IPS-18a (cell line): ENCODE measurements around the gene SYPL1.
"Not testable (repeated sequence)": the region's sequence is repeated elsewhere in the genome, so short reads cannot be mapped to it uniquely, and the experiment has no call there.

Source experiments
- H3K27ac ChIP-seq: one replicate; pipeline ENCODE4 v1.5.1; 2013; ENCODE audit warnings: low read length
- H3K27me3 ChIP-seq: one replicate; pipeline ENCODE4 v1.6.1; 2013; ENCODE audit warnings: mild to moderate bottlenecking, low read length; ENCODE audit not compliant: control insufficient read depth, insufficient read depth
- H3K36me3 ChIP-seq: one replicate; pipeline ENCODE4 v1.6.1; 2013; ENCODE audit warnings: low read depth, low read length; ENCODE audit not compliant: control insufficient read depth
- H3K4me1 ChIP-seq: one replicate; pipeline ENCODE4 v1.6.1; 2013; ENCODE audit warnings: low read depth, low read length; ENCODE audit not compliant: control insufficient read depth
- H3K4me3 ChIP-seq: one replicate; pipeline ENCODE4 v1.5.1; 2013; ENCODE audit warnings: low read length
- H3K9ac ChIP-seq: one replicate; pipeline ENCODE4 v1.6.1; 2013; ENCODE audit warnings: mild to moderate bottlenecking, low read length, moderate library complexity
- H3K9me3 ChIP-seq: one replicate; pipeline ENCODE4 v1.6.1; 2013; ENCODE audit warnings: low read depth, low read length; ENCODE audit not compliant: control insufficient read depth

SYPL1 gene

GRCh38 chr7:106138181-106138580 lies 26.1 kb upstream of the SYPL1 start:
- H3K36me3 ChIP-seq, H3K4me1 ChIP-seq, H3K4me3 ChIP-seq, H3K27me3 ChIP-seq, H3K9ac ChIP-seq, H3K9me3 ChIP-seq, H3K27ac ChIP-seq: not testable (repeated sequence)

GRCh38 chr7:106134241-106134640 lies 22.1 kb upstream of the SYPL1 start:
- no peak overlapping the region for H3K9ac ChIP-seq
- no peaks in the 10 kb centered on the region for H3K27me3 ChIP-seq
- no peaks in the 10 kb centered on the region for H3K9me3 ChIP-seq
- no peak overlapping the region for H3K4me3 ChIP-seq
- H3K27ac ChIP-seq, result no peak overlapping the region
- no peaks in the 10 kb centered on the region for H3K36me3 ChIP-seq
- no peaks in the 10 kb centered on the region for H3K4me1 ChIP-seq

DNA sequence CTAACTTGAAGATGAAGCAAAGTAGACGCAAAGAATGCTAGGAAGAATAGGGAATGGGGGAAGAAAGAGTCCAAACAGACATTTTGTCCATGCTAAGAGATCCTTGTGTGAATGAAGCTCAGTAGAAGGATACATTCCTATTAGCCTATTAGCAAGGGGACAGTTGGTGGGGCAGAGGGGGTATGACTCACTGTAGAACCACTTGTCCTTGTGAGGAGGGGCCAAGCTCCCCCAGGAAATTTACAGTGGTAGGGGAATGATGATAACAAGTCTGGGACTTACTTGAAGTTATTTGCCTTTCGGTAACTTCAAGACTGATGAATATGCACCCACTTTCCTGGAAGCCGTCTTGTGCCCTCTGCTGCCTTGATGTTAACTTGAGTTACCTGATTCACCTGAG lies 17.2 kb upstream of the SYPL1 start:
- Histone ChIP-seq H3K9ac (no peak overlapping the region), H3K36me3 (no peaks in the 10 kb centered on the region), H3K27ac (no peak overlapping the region), H3K4me3 (no peak overlapping the region), H3K4me1 (no peaks in the 10 kb centered on the region), H3K9me3 (no peaks in the 10 kb centered on the region), H3K27me3 (no peaks in the 10 kb centered on the region)

DNA sequence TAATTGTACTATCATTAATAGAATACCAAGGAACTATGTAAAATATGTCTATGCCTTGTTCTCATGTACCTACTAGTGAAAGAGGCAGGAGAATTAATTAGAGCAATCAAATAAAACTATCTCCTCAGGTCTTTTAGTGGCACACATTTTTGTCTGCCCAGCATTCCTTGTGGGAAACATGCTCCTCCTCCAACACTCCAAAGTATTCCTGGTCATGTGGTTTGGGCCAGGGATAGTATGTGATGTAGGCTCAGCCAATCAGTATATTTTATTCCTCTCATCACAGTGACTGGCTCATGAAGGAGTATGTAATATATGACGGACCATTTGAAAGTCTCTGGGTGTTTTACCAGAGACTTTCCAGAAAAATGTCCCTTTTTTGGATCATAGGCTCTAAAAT lies 16.7 kb upstream of the SYPL1 start:
- no peak overlapping the region for H3K27ac ChIP-seq
- no peaks in the 10 kb centered on the region for H3K9me3 ChIP-seq
- H3K9ac ChIP-seq, result no peak overlapping the region
- H3K4me1 ChIP-seq, result no peaks in the 10 kb centered on the region
- H3K4me3 ChIP-seq, result no peak overlapping the region
- H3K36me3 ChIP-seq, result no peaks in the 10 kb centered on the region
- no peaks in the 10 kb centered on the region for H3K27me3 ChIP-seq

- Histone ChIP-seq H3K27me3 (no peaks in the 10 kb centered on the region), H3K9ac (no peak overlapping the region), H3K4me3 (no peak overlapping the region), H3K27ac (no peak overlapping the region), H3K4me1 (no peaks in the 10 kb centered on the region), H3K36me3 (no peaks in the 10 kb centered on the region), H3K9me3 (no peaks in the 10 kb centered on the region)
Measured at GRCh38 chr7:106127984-106128780, 16.1 kb upstream of the SYPL1 start.

- Histone ChIP-seq H3K9me3 (no peaks in the 10 kb centered on the region), H3K27ac (no peak overlapping the region), H3K9ac (no peak overlapping the region), H3K4me3 (no peak overlapping the region), H3K4me1 (no peaks in the 10 kb centered on the region), H3K36me3 (no peaks in the 10 kb centered on the region), H3K27me3 (no peaks in the 10 kb centered on the region)
Measured at GRCh38 chr7:106126170-106126938, 14.2 kb upstream of the SYPL1 start.

GRCh38 chr7:106125417-106125816 lies 13.3 kb upstream of the SYPL1 start:
- H3K4me3 ChIP-seq, result no peak overlapping the region
- no peaks in the 10 kb centered on the region for H3K4me1 ChIP-seq
- H3K9me3 ChIP-seq, result no peaks in the 10 kb centered on the region
- no peaks in the 10 kb centered on the region for H3K36me3 ChIP-seq
- H3K27me3 ChIP-seq, result no peaks in the 10 kb centered on the region
- H3K27ac ChIP-seq, result no peak overlapping the region
- no peak overlapping the region for H3K9ac ChIP-seq

DNA sequence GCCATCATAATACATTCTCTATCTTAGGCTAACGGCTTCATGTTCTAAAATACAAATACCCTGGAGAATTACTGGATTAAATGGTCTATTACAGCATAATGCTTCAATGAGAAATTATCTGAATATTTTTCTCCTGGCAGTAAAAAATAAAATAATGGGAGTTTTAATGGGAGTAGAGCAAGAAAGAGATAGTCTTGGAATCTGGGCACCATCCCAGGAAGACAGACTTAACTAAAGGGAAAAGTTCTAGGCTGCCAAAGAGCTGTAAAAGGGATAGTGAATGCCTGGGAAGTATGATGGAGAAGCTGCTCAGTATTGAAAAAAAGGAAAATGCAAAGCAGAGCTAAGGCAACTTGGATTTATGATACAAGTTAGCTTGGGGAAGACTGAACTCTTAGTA lies 12.1 kb upstream of the SYPL1 start:
- Histone ChIP-seq H3K4me1 (peaks cover 7% of the 10 kb centered on the region), H3K4me3 (no peak overlapping the region), H3K9me3 (no peaks in the 10 kb centered on the region), H3K9ac (no peak overlapping the region), H3K27me3 (no peaks in the 10 kb centered on the region), H3K36me3 (no peaks in the 10 kb centered on the region), H3K27ac (no peak overlapping the region)

DNA sequence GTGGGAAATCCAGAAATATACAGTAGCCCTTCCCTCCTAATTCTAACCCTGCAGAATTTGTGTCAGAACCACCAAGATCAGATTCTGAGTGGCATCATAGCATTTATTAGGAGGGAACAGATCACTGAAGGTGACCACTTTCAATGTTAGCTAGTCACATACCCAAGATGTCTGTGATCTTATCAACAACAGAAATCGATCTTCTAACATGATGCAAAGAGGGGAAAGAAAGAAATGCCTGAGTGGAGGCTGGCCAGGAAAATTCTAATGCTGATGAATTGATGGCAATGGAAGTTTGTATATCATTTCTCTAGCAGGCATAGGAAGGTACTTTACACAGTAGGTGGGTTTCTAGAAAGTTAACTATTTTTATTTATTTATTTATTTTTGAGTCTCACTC lies 10.6 kb upstream of the SYPL1 start:
- H3K36me3 ChIP-seq, result no peaks in the 10 kb centered on the region
- H3K27me3 ChIP-seq, result no peaks in the 10 kb centered on the region
- no peak overlapping the region for H3K4me3 ChIP-seq
- H3K9me3 ChIP-seq, result no peaks in the 10 kb centered on the region
- peaks cover 7% of the 10 kb centered on the region for H3K4me1 ChIP-seq
- no peak overlapping the region for H3K9ac ChIP-seq
- H3K27ac ChIP-seq, result no peak overlapping the region

DNA sequence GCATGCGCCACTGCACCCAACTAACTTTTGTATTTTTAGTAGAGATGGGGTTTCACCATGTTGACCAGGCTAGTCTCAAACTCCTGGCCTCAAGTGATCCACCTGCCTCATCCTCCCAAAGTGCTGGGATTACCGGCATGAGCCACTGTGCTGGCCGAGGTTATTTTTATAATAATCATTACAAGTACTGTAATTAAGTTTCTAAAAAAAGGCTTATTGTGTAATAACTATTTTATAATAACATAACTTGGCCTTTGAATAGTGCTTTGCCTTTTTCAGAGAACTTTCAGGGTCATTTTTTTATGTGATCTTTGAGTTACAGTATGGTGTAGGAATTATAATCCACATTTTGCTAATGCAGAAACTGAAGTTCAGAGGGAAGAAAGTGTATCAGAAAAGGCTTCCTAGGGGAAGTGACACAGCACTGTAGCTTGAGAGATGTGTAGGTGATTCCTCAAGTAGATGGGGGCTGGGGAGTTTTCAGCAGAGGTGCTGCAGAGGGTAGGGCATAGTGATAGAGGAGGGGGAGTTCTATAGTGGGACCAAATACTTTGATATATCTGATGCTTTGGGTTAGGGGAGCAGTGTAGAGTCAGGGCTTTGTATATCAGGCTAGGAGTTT lies 9.2 kb upstream of the SYPL1 start:
- no peaks in the 10 kb centered on the region for H3K36me3 ChIP-seq
- H3K27ac ChIP-seq, result no peak overlapping the region
- H3K4me1 ChIP-seq, result peaks cover 7% of the 10 kb centered on the region
- no peak overlapping the region for H3K9ac ChIP-seq
- no peak overlapping the region for H3K4me3 ChIP-seq
- no peaks in the 10 kb centered on the region for H3K27me3 ChIP-seq
- no peaks in the 10 kb centered on the region for H3K9me3 ChIP-seq

DNA sequence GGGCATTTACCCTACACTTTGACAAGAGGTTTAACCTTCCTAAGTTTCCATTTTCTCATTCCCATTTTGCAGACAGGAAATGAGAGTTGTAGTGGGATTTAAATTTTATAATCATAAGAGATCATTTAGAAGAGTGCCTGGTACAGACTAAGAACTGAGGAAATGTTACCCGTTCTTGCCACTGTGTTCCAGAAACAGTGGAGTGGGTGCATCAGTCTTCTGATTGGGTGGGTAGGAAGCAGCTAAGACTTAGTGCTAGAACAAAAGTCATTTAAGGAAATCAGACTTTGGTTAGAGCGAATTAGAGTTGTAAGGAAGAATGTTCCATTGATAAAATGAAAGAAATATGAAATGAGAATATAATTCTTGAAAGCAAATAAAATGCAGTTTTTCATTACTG lies 8.4 kb upstream of the SYPL1 start:
- Histone ChIP-seq H3K9ac (no peak overlapping the region), H3K4me3 (no peak overlapping the region), H3K9me3 (no peaks in the 10 kb centered on the region), H3K27me3 (no peaks in the 10 kb centered on the region), H3K36me3 (no peaks in the 10 kb centered on the region), H3K4me1 (peaks cover 7% of the 10 kb centered on the region), H3K27ac (no peak overlapping the region)
